ENCODE results near the gene TGFB1. TPM values are rescaled to one million over a fixed set of nuclear protein-coding genes. Genes with fewer than 3 reads are reported as not detected.

Gene TGFB1
- total RNA-seq, 1 experiment from 2014 or later, result 42.6 TPM

- no peak for ATAC-seq
- TF ChIP-seq TCF7L2 (IDR thresholded peaks at IDR 0.05; ENCODE audit: low read depth, low read length), result no peak
- TF ChIP-seq CTCF (IDR thresholded peaks at IDR 0.05), result no peak
- no peak for TF ChIP-seq REST (IDR thresholded peaks at IDR 0.05; ENCODE audit: insufficient read depth in 1 of 2, low read depth in 2 of 2, low read length in 1 of 2)
- no peak for TF ChIP-seq POLR2AphosphoS5 (IDR thresholded peaks at IDR 0.05; ENCODE audit: low read depth, low read length)
- TF ChIP-seq SIN3A (IDR thresholded peaks at IDR 0.05; ENCODE audit: borderline replicate concordance, insufficient read depth, low read depth, low read length), result no peak
- BruUV-seq (replicated peaks), result no TSS peak
- Histone ChIP-seq H3K4me3 (ENCODE audit: low read depth in 2 of 2, low read length in 2 of 2) (no peak overlapping the region), H3K9me3 (ENCODE audit: control insufficient read depth, insufficient read depth, low read depth, low read length) (no peaks in the 10 kb centered on the region), H3K36me3 (ENCODE audit: control insufficient read depth, insufficient read depth, low read length) (no peaks in the 10 kb centered on the region), H3K27ac (ENCODE audit: low read length) (no peak overlapping the region), H3K27me3 (ENCODE audit: control insufficient read depth, insufficient read depth, low read length) (no peaks in the 10 kb centered on the region), H3K4me1 (ENCODE audit: control insufficient read depth, insufficient read depth, low read length) (no peaks in the 10 kb centered on the region)
- CTCF ChIA-PET, result no interaction called here
- POLR2A ChIA-PET, result no interaction called here
- in situ Hi-C loops (cut with HindIII; ENCODE audit: low pct_unique_long_range_greater_than_20kb, low sequenced_read_pairs), result no loop called here
- intact Hi-C loops (cut with micrococcal nuclease; ENCODE audit: unreplicated experiment), result no loop called here
- no peak for DNase-seq (ENCODE audit: low read depth, low spot score)
Measured at GRCh38 chr19:41391618-41392017, 37.9 kb upstream of the TGFB1 start.

- no peak for TF ChIP-seq POLR2AphosphoS5 (IDR thresholded peaks at IDR 0.05; ENCODE audit: low read depth, low read length)
- no peak for TF ChIP-seq TCF7L2 (IDR thresholded peaks at IDR 0.05; ENCODE audit: low read depth, low read length)
- no peak for TF ChIP-seq REST (IDR thresholded peaks at IDR 0.05; ENCODE audit: insufficient read depth in 1 of 2, low read depth in 2 of 2, low read length in 1 of 2)
- TF ChIP-seq SIN3A (IDR thresholded peaks at IDR 0.05; ENCODE audit: borderline replicate concordance, insufficient read depth, low read depth, low read length), result no peak
- no peak for TF ChIP-seq CTCF (IDR thresholded peaks at IDR 0.05)
- CTCF ChIA-PET, result no interaction called here
- in situ Hi-C loops (cut with HindIII; ENCODE audit: low pct_unique_long_range_greater_than_20kb, low sequenced_read_pairs) (no loop called here), intact Hi-C loops (cut with micrococcal nuclease; ENCODE audit: unreplicated experiment) (no loop called here)
- no TSS peak for BruUV-seq (replicated peaks)
- ATAC-seq (no peak), DNase-seq (ENCODE audit: low read depth, low spot score) (no peak)
- no peaks in the 10 kb centered on the region for H3K27me3 ChIP-seq (ENCODE audit: control insufficient read depth, insufficient read depth, low read length)
- H3K4me3 ChIP-seq (ENCODE audit: low read depth in 2 of 2, low read length in 2 of 2), result no peak overlapping the region
- no peaks in the 10 kb centered on the region for H3K9me3 ChIP-seq (ENCODE audit: control insufficient read depth, insufficient read depth, low read depth, low read length)
- H3K36me3 ChIP-seq (ENCODE audit: control insufficient read depth, insufficient read depth, low read length), result no peaks in the 10 kb centered on the region
- H3K27ac ChIP-seq (ENCODE audit: low read length), result no peak overlapping the region
- POLR2A ChIA-PET, result interaction anchor here (0.5 kb wide), 1 partner anchor 15 kb away, joined by 6 read pairs; no protein-coding TSS in a partner anchor
- H3K4me1 ChIP-seq (ENCODE audit: control insufficient read depth, insufficient read depth, low read length), result no peaks in the 10 kb centered on the region
Measured at GRCh38 chr19:41386442-41386841, 32.7 kb upstream of the TGFB1 start.
